ENCODE results near the gene TM4SF4. TPM values are rescaled to one million over a fixed set of nuclear protein-coding genes. Genes with fewer than 3 reads are reported as not detected.

TM4SF4 gene, protein sequence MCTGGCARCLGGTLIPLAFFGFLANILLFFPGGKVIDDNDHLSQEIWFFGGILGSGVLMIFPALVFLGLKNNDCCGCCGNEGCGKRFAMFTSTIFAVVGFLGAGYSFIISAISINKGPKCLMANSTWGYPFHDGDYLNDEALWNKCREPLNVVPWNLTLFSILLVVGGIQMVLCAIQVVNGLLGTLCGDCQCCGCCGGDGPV
- total RNA-seq, result not detected
- polyA plus RNA-seq, result not detected
- total RNA-seq, result 0 to 0.17 (median 0) reads per million in 6 experiments

DNA sequence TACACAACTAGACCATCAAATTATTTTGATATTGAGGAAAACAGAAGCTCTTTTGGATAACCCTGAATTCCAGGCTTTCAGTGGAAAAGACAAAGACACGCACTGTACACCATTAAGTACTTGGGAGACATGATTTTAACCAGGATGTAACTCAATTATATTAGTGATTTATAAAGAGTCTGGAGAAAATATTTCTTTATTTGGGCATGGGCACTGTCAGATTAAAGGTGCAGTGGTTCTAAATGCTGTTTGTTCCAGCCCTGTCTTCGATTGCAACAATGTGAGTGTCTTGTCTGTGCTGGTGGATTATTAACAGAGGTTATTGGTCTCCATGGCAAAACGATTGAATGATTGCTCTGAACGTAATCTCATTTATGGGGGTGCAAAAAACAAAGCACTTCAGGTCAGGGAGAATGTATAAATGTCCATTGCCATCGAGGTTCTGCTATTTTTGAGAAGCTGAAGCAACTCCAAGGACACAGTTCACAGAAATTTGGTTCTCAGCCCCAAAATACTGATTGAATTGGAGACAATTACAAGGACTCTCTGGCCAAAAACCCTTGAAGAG lies at the start of gene TM4SF4:
TSS of gene TM4SF4 (plus strand) at position 448 of the 568 bp plus-strand sequence. CDS start 181 bp downstream, outside the sequence.
- POLR2A ChIA-PET, result no interaction called here
- ATAC-seq, result no peak
- no peak within 1 kb of the TSS for H3K27ac Mint-ChIP-seq
- H3K36me3 Mint-ChIP-seq, result no peaks in the 10 kb centered on the region
- DNase-seq, result no peak
- H3K9me3 Mint-ChIP-seq, result no peaks in the 10 kb centered on the region
- peaks cover 0 to 22% (median 0%) of the 10 kb centered on the region in 5 donors for H3K27me3 Mint-ChIP-seq
- peaks cover 0 to 2% (median 0%) of the 10 kb centered on the region in 4 donors for H3K4me1 Mint-ChIP-seq
- H3K4me3 Mint-ChIP-seq, result no peak within 1 kb of the TSS

DNA sequence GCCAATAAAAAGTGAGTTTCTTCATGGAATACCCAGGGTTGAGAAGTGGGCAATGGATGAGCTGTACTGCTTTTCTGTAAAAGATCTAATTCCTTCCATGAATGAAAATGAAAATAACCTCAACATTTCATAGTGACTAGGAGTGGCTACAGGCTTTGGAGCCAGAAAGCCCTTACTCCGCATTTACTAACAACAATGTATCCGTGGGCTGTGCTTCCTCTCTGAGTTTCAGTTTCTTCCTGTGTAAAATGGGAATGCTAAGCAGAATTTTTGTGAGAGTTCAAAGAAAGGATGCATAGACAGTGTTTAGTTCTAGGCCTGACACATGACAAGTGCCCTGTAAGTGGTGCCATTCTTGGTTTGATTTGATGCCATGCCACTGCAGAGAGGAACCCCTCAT lies 49.6 kb upstream of the TM4SF4 start:
- DNase-seq, result no peak
- POLR2A ChIA-PET, result no interaction called here

DNA sequence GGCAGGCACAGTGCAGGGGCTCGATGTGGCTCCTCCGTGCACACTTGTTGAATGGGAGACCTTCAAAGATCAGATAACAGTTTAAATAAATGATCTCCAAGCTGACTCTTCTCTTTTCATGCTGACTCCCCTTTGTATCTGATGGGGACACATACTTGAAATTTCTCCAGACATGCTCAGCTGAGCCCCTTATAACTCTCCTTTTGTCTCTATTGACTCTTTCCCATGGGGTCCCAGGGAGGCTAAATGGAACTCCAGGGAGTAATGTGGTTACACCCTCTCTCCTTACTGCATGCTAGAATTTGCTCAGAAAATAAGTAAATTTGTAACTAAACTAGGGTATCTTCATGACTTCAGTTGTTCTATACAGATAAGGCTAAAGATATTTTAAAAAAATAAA lies 48.2 kb upstream of the TM4SF4 start:
- no peaks in the 10 kb centered on the region for H3K9me3 Mint-ChIP-seq
- ATAC-seq (no peak), DNase-seq (no peak)
- H3K4me3 Mint-ChIP-seq, result no peak overlapping the region
- H3K27ac Mint-ChIP-seq, result no peak overlapping the region
- POLR2A ChIA-PET, result no interaction called here
- peaks cover 3 to 31% (median 5%) of the 10 kb centered on the region in 5 donors for H3K27me3 Mint-ChIP-seq
- no peaks in the 10 kb centered on the region for H3K36me3 Mint-ChIP-seq
- H3K4me1 Mint-ChIP-seq, result no peaks in the 10 kb centered on the region

More for the DNA sequence above, 49.6 kb upstream of the TM4SF4 start:
- Mint-ChIP-seq H3K27me3 (peaks cover 3 to 31% (median 5%) of the 10 kb centered on the region in 5 donors), H3K36me3 (no peaks in the 10 kb centered on the region), H3K4me3 (no peak overlapping the region), H3K4me1 (no peaks in the 10 kb centered on the region), H3K27ac (no peak overlapping the region), H3K9me3 (no peaks in the 10 kb centered on the region)
- ATAC-seq, result no peak

DNA sequence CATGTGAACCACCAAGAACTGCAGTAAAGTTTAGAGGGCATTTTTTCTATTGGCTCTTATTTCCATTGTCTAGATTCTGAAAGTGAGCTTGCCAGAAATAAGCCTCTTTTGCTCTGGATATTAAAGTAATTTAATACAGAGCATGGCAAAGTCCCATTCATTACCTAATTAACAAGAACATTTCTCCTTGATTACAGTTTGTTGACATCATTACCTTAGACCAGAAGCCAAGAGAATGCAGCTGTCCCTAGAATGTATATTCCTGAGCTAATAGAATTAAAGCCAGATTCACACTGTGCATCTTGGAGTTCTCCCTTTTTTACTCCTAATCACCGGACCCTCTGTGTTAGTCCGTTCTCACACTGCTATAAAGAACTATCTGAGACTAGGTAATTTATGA lies 46.4 kb upstream of the TM4SF4 start:
- H3K4me1 Mint-ChIP-seq, result no peaks in the 10 kb centered on the region
- no peak overlapping the region for H3K4me3 Mint-ChIP-seq
- no peaks in the 10 kb centered on the region for H3K9me3 Mint-ChIP-seq
- peaks cover 0 to 23% (median 3%) of the 10 kb centered on the region in 5 donors for H3K27me3 Mint-ChIP-seq
- ATAC-seq, result no peak
- H3K36me3 Mint-ChIP-seq, result no peaks in the 10 kb centered on the region
- DNase-seq, result no peak
- POLR2A ChIA-PET, result no interaction called here
- no peak overlapping the region for H3K27ac Mint-ChIP-seq

DNA sequence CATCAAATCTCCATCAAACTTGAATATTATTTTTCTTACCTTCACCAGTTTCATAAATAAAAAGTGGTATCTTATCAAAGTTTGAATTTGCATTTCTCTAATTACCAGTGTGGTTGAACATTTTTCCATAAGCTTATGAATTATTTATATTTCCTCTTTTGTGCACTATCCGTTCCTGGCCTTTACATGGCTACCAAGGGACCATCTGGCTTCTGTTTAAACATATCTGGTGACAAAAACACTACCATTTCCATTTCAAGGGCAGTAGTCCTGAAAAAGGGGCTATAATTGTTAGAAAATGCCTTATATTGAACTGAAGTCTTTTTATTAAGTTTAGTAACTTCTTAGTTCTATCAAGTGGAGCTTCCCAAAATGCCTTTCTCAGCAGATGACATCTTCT lies 44.3 kb upstream of the TM4SF4 start:
- ATAC-seq, result no peak
- POLR2A ChIA-PET, result interaction anchor here (0.7 kb wide), 1 partner anchor 263 kb away, joined by 3 read pairs; no protein-coding TSS in a partner anchor
- no peak overlapping the region for H3K27ac Mint-ChIP-seq

GRCh38 chr3:149432149-149432548 lies 42.3 kb upstream of the TM4SF4 start:
- H3K27me3 Mint-ChIP-seq, result peaks cover 0 to 38% (median 9%) of the 10 kb centered on the region in 5 donors
- no peaks in the 10 kb centered on the region for H3K4me1 Mint-ChIP-seq
- no peak overlapping the region for H3K4me3 Mint-ChIP-seq
- POLR2A ChIA-PET, result no interaction called here
- no peaks in the 10 kb centered on the region for H3K9me3 Mint-ChIP-seq
- DNase-seq (no peak), ATAC-seq (no peak)
- H3K27ac Mint-ChIP-seq, result no peak overlapping the region
- no peaks in the 10 kb centered on the region for H3K36me3 Mint-ChIP-seq

More for the DNA sequence above, 44.3 kb upstream of the TM4SF4 start:
- DNase-seq, result no peak
- Mint-ChIP-seq H3K9me3 (no peaks in the 10 kb centered on the region), H3K27me3 (peaks cover 0 to 29% (median 9%) of the 10 kb centered on the region in 5 donors), H3K4me1 (no peaks in the 10 kb centered on the region), H3K36me3 (no peaks in the 10 kb centered on the region), H3K4me3 (no peak overlapping the region)

DNA sequence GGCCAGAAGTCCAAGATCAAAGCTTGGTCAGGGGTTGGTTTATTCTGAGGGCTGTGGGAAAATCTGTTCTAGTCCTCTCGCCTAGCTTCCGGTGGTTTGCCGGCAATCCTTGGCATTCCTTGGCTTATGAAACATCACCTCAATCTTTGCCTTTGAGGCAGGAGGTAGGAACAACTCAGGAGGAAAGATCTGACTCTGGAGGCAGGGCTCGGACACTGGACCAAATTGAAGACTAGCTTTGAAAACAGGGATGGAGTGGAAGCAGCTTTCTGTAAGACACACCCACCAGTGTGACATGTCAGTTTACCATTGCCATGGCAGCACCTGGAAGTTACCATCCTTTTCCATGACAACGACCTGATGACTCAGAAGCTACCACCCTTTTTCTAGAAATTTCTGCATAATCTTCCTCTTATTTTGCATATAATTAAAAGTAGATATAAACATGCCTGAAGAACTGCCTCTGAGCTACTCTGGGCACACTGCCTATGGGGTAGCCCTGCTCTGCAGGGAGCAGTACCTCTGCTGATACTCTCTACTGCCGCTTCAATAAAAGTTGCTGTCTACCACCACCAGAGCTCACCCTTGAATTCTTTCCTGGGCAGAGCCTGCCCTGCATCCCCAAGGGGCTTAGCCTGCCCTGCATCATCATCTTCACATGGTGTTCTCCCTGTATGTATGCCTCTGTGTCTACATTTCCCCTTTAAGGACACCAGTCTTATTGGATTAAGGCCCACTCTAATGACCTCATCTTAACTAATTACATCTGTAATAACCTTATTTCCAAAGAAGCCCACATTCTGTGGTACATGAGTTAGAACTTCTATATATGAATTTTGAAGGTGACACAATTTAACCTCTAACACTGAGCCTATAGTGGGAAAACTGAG lies 38.3 kb upstream of the TM4SF4 start:
- POLR2A ChIA-PET, result no interaction called here
- Mint-ChIP-seq H3K27me3 (peaks cover 0 to 19% (median 6%) of the 10 kb centered on the region in 5 donors), H3K36me3 (no peaks in the 10 kb centered on the region), H3K27ac (no peak overlapping the region), H3K4me3 (no peak overlapping the region), H3K4me1 (no peaks in the 10 kb centered on the region), H3K9me3 (no peaks in the 10 kb centered on the region)
- ATAC-seq (no peak), DNase-seq (no peak)

DNA sequence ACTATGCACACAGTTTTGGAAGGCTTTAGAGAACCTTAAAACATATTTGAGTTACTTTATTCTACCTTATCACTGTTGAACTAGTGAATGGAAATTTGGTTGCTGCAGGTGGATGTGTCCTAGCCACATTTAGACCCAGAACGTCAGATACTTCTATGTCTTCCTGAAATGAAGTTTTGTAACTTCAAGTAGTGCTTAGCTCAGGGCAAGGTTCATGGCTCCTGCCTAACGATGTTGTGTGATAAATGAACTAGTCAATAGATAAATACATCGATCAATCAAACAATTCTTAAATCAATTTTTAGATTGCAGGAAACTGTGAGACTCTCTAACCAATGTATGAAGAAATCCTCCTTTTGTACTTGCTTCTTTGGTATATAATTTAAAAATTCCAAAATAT lies 37.2 kb upstream of the TM4SF4 start:
- Mint-ChIP-seq H3K27ac (no peak overlapping the region), H3K36me3 (no peaks in the 10 kb centered on the region), H3K27me3 (peaks cover 1 to 23% (median 9%) of the 10 kb centered on the region in 5 donors), H3K9me3 (no peaks in the 10 kb centered on the region), H3K4me1 (no peaks in the 10 kb centered on the region), H3K4me3 (no peak overlapping the region)
- POLR2A ChIA-PET, result no interaction called here
- ATAC-seq (no peak), DNase-seq (no peak)

GRCh38 chr3:149437710-149438109 lies 36.8 kb upstream of the TM4SF4 start:
- Mint-ChIP-seq H3K9me3 (no peaks in the 10 kb centered on the region), H3K4me3 (no peak overlapping the region), H3K4me1 (no peaks in the 10 kb centered on the region), H3K27ac (no peak overlapping the region), H3K36me3 (no peaks in the 10 kb centered on the region), H3K27me3 (peaks cover 1 to 27% (median 9%) of the 10 kb centered on the region in 5 donors)
- POLR2A ChIA-PET, result no interaction called here
- ATAC-seq (no peak), DNase-seq (no peak)

DNA sequence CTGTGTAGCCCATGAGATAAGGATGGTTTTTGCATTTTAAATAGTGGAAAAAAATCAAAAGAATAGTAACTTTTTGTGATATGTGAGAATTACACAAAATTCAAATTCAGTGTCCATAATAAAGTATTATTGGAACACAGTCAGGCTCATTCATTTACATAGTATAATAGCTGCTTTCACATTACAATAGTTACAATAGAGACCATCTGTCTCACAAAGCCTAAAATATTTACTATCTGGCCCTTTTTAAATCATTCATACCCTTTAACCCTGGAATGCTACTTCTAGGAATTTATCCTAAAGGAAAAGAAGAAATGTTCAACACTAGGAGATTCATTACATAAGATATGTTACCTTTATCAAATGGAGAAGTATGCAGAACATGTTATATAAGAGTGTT lies 35.5 kb upstream of the TM4SF4 start:
- no peaks in the 10 kb centered on the region for H3K36me3 Mint-ChIP-seq
- H3K27me3 Mint-ChIP-seq, result peaks cover 1 to 32% (median 7%) of the 10 kb centered on the region in 5 donors
- H3K4me1 Mint-ChIP-seq, result no peaks in the 10 kb centered on the region
- POLR2A ChIA-PET, result no interaction called here
- no peak for DNase-seq
- no peak overlapping the region for H3K4me3 Mint-ChIP-seq
- peaks cover 0 to 3% (median 0%) of the 10 kb centered on the region in 9 donors for H3K9me3 Mint-ChIP-seq
- ATAC-seq, result no peak
- no peak overlapping the region for H3K27ac Mint-ChIP-seq

- Mint-ChIP-seq H3K36me3 (no peaks in the 10 kb centered on the region), H3K9me3 (peaks cover 0 to 3% (median 0%) of the 10 kb centered on the region in 9 donors), H3K4me1 (no peaks in the 10 kb centered on the region), H3K27ac (no peak overlapping the region), H3K4me3 (no peak overlapping the region), H3K27me3 (peaks cover 1 to 22% (median 4%) of the 10 kb centered on the region in 5 donors)
- ATAC-seq, result no peak
- no peak for DNase-seq
- POLR2A ChIA-PET, result no interaction called here
Measured at GRCh38 chr3:149441642-149442041, 32.9 kb upstream of the TM4SF4 start.

- Mint-ChIP-seq H3K4me1 (no peaks in the 10 kb centered on the region), H3K9me3 (peaks cover 0 to 3% (median 0%) of the 10 kb centered on the region in 9 donors), H3K4me3 (no peak overlapping the region), H3K36me3 (no peaks in the 10 kb centered on the region), H3K27ac (no peak overlapping the region), H3K27me3 (peaks cover 1 to 18% (median 5%) of the 10 kb centered on the region in 5 donors)
- DNase-seq (no peak), ATAC-seq (no peak)
- POLR2A ChIA-PET, result no interaction called here
Measured at GRCh38 chr3:149442043-149442442, 32.5 kb upstream of the TM4SF4 start.

Data from naive thymus-derived CD8-positive, alpha-beta T cell (primary cell).